NCI-H1417 (cell line): ENCODE measurements around the gene MAN2A1.
"Not testable (repeated sequence)": the region's sequence is repeated elsewhere in the genome, so short reads cannot be mapped to it uniquely, and the experiment has no call there.

ENCODE experiments used
- DNase-seq, 3 experiments: peaks; one replicate each; lab custom pipeline; 2025; lab: John Stamatoyannopoulos, UW

Gene MAN2A1

DNA sequence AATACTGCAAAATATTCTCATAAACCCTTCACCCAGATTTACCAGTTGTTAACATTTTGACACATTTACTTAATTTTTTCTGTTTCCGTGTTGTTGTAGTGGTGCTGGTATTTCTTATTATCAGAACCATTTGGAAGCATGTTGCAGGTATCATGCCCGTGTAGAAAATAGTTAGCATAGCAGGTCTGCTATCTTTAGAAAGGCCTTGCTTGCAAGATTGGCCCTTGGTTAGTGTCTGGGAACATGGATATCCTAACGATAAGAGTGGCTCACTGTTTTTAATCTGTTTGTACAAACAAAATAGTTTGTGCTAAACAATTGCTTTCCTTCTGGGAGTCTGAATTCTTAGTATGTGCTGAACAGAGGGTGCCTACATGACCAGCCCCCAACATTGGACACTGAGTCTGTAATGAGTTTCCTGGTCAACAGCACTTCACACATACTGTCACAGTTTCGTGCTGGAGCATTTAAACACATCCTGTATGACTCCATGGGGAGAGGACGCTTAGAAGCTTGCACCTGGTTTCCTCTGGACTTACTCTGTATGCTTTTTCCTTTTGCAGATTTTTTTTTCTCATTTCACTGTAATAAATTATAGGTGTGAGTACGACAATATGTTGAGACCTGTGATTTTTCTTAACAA is 66.9 kb downstream of the MAN2A1 start:
- peak in 1 of 3 experiments; percentile 14 for DNase-seq

DNA sequence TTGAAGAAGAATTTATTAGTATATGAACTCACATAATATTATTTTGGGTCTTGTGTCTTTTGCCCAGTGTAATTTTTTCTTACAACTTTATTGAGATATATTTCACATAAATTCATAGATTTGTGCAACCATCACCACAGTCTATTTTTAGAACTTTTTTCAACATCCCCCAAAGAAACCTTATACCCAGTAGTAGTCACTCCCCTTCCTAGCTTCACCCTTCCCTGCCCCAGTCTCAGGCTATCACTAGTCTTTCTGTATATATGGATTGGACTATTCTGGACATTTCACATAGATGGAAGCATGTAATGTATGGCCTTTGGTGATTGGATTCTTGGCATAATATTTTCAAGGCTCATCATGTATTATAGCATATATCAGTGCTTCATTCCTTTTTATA is 67.8 kb downstream of the MAN2A1 start:
- no peak for DNase-seq

DNA sequence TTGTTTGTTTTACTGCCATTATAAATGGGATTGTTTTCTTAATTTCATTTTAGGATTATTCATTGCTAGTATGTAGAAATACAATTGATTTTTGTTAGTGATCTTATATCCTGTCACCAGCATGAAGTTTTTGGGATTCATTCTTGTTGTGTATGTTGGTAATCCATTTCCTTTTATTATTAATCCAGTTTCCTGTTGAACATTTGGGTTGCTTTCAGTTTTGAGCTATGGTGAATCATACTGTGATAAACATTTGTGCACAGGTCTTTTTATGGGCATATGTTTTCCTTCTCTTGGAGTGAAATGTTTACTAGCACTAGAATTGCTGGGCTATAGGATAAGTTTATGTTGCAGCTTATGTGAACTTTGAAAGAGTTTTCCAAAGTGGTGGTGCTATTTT is 69.6 kb downstream of the MAN2A1 start:
- no peak for DNase-seq

DNA sequence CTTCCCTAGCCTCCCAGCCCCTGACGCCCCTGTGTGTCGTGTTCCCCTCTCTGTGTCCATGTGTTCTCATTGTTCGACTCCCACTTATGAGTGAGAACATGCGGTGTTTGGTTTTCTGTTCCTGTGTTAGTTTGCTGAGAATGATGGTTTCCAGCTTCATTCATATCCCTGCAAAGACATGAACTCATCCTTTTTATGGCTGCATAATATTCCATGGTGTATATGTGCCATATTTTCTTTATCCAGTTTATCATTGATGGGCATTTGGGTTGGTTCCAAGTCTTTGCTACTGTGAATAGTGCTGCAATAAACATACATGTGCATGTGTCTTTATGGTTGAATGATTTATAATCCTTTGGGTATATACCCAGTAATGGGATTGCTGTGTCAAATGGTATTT is 70.4 kb downstream of the MAN2A1 start:
- not testable (repeated sequence) for DNase-seq

DNA sequence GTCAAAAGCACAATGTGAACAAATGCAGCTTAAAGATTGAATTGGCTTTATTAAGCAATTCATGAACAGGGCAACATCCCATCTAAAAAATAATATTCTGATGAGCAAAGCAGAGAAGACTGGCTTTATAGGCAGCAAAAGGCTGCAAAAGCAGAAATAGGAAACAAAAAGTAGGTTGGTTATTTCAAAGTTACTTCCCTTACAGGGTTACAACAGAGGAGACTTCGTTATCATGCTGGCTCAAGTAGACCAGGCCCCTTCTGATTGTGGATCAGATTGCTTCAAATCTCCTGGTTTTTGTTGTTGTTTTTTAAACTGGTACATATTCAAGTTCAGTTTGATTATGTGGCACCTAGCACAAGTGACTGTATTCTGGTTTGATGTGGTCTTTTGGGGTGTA is 73.1 kb downstream of the MAN2A1 start:
- no peak for DNase-seq

DNA sequence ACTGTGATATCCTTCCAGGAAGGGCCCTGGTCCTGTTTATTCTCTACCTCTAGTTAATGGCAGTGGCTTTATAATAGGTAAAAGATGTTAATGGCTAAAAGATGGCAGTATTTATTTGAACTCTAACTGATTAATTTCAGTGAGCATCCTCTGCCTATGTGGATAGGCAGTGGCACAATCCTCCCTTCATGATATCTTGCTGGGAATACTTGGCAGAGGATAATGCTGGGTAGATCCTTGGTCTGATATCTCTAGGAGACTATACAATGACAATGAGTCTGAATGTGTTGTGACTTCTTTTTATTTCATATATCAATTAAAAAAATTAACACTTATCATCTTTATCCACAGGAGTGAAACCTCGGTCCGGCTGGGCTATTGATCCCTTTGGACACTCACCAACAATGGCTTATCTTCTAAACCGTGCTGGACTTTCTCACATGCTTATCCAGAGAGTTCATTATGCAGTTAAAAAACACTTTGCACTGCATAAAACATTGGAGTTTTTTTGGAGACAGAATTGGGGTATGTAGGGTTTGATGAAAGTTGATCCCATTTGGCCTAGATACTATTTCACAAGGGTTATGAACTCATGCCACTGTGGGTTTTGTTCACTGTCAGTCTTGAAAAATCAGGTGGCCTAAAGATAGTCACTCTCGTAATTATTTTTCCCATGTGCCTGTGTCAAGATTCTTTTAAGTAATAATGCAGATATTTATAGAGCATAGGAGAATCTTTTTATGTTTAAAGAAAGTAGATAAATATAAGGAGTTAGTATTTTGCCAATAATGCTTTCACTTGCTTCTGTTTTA is 77.7 kb downstream of the MAN2A1 start:
- DNase-seq: no peak

DNA sequence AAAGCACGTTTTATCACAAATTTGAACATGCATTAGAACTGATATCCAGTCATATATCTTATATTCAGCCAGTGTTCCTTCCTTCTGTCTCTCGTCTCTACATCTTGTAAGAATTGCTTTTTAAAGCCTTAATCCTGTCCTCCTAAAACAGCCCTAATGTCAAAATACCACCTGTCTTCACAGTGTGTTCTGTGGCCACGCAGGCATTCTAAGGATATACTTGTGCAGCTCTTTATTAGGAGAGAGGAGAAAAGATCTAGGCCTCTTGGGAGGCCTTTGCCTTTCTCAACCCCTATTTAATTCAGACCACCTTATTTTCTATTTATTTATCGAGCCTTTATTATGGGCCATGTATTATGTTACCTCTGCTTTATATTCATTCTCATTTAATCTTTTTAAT is 78.3 kb downstream of the MAN2A1 start:
- no peak for DNase-seq

DNA sequence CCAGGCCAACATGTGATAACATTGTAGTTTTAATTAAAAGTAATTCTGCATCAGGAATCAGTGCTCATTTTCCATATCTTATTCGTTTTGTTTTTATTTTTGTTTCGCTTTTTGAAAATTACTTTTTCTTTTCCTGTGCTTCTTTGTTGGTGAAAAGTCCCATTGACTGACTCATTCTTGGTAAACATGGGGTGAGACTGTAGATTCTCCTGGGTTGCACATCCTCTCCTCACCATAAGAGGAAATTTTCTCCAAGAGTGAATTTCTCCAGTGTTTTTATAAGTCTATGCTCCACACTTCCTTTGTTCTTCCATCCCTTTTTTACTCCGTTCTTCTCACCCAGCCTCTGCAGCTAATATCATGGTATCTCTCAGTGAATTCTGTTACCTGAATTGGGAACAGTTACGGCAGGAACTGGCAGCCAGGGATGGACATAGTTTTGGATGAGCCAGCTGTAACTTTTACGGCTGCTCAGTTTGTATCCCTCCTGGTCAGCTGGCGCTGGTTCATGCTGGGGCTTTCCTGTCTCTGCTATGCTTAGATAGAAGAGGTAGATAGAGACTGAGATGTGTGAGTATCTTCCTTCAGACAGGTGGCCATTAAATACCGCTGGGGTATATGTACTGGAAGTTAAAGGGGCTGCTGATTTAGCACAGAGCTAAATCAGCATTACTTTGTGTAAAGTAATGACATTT is 80.0 kb downstream of the MAN2A1 start:
- DNase-seq: no peak

DNA sequence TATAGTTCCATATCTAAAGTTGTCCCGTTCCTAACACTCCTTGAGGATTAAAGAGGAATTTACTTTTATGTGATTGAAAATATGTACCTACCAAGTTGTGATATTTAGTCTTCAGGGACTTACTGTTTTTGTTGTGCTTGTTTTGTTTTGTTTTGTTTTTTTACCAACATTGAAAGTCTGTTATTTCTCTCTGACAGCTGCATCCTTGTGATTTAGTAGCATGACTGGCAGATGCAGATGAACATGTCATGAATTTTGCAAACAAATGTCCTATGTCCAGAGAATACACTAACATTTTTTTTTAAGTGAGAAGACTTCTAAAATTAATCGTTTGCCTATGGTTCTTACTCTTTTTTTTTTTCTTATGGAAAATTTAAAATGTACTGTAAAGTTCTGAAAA is 85.4 kb downstream of the MAN2A1 start:
- DNase-seq: no peak

DNA sequence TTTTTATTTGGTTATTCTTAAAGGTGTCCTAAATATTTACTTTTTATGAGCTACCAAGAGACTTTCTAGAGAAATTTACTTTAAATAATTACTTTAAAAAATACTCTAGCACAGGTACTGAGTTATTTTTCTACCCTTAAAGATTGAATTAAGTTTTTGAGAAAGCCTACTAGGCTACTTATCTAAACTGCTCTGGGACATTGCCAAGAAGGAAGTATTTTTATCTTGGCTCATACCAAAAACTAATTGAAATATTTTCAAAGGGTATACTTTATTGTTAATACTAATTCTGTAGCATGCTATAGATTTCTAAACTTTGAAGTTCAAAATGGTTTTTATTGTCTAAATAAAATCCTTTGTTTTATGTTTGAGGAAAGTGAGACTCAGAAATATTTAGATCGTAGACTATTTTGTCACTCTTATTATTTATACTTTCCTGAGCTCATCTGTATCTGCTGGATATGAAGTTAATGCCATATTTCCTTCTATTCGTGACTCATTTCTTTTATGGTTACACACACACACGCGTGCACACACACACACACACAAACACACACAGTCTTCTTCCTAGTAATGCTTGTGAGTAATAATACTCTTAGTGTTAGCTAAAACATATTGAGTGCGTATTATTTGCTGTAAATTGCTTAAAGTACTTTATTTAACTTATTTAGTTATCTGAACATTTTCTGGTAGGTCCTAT is 89.5 kb downstream of the MAN2A1 start:
- DNase-seq: no peak

DNA sequence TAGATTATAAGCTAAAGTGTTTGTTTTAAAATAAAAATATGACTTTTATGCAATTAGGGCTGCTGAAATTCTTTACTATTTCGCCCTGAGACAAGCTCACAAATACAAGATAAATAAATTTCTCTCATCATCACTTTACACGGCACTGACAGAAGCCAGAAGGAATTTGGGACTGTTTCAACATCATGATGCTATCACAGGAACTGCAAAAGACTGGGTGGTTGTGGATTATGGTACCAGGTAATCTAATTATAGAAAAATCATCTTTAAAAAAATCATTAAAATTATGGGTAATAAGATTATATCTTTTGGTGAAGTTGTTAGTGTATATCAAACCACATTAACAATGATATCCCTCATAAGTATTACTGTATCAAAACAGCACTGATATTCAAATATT is 95.0 kb downstream of the MAN2A1 start:
- no peak for DNase-seq

DNA sequence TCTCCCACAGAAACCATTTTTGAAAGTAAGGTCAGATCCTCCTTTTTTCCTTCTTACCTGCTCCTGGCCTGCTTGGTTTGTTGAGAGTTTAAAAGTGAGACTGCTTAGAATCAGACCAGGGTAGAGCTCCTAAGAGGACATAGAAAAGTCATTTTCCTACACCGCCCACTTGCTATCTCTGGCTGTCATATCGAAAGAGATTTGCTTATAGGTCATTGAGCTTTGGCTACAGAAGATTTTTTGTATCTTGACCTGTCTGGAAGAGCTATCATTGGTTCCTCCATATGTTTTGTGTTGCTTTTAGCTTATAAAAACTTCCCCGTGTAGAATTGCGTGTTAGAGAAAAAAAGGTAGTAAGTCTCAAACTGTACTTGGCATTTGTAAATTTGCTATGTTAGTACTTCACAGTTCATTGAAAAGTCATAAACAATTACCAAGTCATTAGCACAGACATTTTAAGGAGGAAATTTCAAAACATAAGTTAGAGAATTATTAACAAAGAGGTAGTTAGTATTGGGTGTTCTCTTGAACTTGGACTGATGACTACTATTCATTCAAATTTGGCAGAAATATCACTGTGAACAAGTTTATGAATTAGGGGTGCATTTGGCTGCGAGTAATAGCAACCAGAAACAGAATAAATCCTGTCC is 96.6 kb downstream of the MAN2A1 start:
- no peak for DNase-seq

DNA sequence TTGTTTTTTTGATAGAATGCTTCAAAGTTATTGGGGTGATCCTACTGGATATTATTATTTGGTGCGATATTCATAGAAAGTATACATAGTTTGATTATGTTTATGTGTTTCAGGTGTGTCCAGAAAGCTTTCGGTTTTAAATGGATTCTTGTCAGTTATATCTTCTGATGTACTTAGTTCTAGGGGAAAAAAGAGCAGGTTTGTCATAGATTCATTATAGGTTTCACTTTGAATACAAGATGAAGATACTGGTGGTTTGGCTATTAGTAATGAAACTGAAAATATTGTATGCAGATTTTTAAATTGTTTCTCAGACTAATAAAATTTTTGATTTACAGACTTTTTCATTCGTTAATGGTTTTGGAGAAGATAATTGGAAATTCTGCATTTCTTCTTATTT is 98.9 kb downstream of the MAN2A1 start:
- DNase-seq: no peak

DNA sequence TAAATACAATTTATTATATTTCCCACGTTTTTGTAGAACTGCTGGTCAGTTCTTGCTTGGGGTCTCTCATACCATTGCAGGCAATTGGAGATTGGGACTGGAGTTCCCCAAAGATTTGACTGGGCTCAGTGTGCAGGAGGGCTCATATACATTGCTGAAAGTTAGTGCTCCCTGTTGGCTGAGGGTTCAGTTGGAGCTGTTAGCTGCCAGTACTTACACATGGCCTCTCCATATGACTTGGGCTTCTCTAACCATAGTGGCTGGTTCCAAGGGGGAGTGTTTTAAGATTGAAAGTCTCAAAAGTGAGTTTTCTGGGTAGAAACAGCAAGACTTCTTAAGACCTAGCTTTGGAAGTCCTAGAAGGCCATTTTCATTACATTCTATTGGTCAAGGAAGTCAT is 102.9 kb downstream of the MAN2A1 start:
- DNase-seq: no peak

DNA sequence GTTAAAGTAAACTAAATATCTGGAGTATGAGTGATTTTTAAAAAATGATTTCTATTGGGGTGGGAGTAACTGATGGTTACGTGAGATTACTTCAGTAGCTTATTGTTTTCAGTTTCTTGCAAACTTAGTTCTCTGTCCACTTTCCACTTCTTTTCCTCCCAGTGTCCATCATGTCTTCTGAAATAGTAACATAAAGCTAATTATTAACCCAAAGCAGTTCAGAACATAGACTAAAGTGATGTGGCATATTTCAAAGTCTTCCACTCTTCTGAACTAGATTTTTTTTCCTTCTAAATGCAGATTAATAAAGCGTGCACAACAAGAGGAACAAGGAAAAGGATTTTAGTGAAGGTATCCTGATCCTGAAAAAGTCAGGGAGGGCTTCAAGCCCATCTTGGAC is 114.1 kb downstream of the MAN2A1 start:
- DNase-seq: no peak

DNA sequence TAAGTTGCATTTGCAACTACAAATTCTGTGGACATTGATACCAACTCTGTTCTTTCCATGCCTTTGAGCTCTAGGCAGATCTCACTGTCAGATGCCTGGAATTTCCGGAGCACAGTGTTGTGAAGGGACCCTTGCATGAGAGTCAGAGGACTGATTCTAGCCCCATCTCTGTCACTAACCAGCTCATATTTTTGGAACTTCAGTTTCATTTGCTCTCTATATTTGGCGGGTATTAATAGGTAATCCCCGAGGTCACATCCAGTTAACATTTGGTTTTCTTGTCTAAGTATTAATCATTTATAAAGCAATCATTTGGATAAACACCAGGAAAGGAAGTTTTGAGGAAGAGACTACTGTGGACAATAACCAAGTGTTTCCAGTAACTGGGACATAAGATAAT is 115.7 kb downstream of the MAN2A1 start:
- no peak for DNase-seq

DNA sequence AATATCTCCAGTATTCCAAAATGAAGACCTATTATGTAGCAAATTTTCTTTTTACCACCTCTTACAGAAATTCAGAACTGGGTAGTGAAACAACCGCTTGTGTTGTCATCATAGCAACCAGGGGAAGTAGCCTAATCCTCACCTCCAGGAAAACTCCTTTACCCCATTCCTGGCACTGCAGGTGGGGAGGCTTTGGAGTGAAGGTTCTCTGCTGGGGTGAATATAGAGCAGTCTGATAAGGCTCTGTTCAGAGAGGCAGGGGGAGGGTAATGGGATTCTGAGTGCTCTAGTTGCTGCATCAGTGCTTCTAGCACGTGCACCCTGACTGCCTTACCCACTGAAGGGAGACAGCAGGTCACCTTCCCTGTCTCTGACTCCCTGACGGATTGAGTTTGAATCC is 116.2 kb downstream of the MAN2A1 start:
- DNase-seq: peak in 1 of 3 experiments; percentile 26

DNA sequence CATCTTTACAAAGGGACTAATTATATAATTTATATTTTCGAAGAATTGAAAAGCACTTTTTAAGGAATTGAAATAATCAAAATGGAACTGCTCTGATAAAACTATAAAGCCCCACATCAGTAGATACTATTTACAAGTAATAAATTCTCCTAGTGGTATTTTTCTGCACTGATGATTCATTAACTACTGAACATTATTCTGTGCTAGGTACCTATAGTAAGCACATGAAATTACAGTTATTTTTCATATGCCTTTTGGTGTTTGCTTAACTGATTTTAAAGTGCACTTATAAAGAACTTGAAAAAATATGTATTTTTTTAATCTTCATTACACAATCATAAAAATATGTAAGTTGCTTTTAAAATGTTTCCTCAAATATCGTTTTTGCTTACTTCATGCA is 123.0 kb downstream of the MAN2A1 start:
- no peak for DNase-seq

DNA sequence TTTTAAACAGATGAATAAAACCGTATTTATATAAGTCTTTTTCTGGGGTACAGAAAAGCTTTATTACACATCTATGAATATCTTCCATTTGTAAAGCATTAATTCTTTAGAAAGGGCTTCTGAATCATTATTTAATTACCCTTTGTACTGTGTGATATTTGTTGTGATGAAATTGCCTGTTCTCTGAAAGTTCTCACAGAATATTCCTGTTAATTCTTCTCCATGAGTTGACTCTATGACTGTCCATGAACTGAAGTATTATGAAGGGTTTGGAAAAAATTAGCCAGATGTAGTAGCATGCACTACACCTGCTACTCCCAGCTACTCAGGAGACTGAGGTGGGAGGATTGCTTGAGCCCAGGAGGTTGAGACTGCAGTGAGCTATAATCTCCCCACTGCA is 127.0 kb downstream of the MAN2A1 start:
- no peak for DNase-seq

DNA sequence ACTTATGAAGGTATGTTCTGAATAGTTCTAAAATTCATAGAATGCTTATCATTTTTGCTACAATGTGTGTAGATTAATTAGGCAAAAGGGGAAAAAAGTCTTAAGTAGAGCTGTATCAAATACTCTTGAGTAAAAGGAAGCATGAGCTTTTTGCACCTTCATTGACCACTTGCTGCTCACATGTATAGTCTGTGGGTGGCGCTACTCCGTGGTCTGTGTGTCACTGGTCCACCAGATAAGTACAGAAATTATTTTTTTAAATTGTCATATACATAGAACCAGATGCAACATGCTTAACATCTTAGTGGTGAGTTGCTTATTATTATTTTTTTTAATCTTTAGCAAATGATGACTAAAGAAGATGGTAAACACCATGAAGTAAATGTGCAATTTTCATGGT is 130.2 kb downstream of the MAN2A1 start:
- DNase-seq: no peak

DNA sequence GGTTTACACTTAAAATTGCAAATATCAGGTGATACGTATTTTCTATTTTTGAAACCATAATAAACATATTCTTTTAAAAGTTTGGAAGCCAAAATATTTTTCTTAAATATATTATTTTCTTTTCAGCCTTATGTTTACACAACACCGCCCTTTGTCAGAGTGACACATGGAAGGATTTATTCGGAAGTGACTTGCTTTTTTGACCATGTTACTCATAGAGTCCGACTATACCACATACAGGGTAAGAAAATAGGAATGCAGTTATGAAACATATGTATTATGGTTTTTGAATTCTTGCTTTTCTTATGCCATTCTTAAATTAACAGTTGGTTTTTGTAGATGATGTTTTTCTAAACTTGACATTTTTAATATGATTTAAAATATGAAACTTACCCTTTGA is 133.9 kb downstream of the MAN2A1 start:
- no peak for DNase-seq

DNA sequence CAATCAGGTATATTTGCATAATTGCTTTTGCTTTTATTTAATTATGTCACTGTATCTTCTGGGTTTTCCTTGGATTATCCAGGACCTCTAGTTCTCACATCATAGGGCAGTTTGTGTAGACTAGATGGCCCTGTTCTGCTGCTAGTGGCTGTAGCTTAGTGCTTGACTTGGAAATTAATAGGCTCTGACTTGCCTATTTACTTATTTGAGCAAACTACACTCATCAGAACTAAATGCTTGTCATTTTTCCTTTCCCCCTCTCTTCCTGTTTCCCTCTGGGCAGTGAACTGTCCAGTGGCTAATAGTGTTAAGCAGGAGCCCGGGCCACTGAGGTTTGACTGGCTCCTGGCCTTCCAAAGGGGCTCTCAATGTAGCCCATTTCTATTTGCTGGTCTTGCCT is 135.7 kb downstream of the MAN2A1 start:
- DNase-seq: no peak
